ENCODE results near the gene ATP11A. TPM values are rescaled to one million over a fixed set of nuclear protein-coding genes. Genes with fewer than 3 reads are reported as not detected.

The ATP11A gene
- total RNA-seq, 1 donor from 2014 or later: 75.6 TPM

DNA sequence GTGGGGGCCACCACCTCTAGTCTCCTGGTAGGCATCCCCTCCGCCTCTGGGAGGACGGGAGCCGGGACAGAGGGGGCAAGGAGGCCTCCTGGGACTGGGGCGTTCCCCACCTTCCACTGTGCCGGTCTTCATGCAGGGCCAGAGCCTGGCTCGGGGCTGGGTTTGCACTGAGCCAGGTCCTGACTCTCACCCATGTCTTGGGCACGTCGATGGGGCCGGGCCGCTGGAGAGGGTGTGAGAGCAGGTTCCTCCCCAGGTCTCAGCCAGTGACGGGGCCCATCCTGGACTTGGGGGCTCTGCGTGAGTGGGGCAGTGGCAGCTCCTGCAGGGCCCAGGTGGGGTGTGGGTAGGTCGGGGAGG is 26.6 kb downstream of the ATP11A start:
- intact Hi-C loops (cut with DNase I): no loop called here
- ATAC-seq: no peak

DNA sequence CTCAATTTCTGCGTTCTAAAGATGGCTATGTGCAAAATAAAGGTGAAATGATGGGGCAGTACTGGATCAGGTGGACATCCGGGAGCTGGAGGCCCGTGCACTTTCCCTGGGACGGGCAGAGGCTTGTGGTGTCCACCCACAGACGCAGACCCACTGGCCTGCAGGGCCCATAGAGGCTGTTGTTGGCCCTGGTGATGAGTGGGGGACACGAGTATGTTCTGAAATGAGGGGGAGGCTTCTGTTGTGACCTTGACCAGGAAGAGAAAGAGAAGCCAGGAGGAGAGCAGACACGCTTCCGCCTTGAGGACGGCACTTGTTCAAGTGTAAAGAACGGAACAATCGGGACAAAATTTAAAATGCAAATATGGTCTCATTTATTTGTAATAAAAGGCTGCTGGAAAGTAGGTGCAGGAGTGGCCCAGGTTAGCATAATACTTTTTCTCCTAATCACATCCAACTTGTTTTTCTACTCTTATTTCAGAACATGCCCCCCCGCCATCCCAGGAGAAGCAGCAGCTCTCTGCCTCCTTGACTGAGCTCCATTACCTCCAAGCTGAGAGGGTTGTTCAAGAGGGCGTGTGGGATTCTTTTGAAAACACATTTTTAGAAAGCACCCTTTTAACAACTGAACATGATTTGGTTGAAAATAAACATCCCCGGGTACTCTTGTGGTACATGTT is 27.1 kb downstream of the ATP11A start:
- intact Hi-C loops (cut with DNase I): no loop called here
- no peak for ATAC-seq
- no peak for DNase-seq (ENCODE audit: low spot score)

More for the DNA sequence above, 26.6 kb downstream of the ATP11A start:
- DNase-seq (ENCODE audit: low spot score): peak; percentile 57

DNA sequence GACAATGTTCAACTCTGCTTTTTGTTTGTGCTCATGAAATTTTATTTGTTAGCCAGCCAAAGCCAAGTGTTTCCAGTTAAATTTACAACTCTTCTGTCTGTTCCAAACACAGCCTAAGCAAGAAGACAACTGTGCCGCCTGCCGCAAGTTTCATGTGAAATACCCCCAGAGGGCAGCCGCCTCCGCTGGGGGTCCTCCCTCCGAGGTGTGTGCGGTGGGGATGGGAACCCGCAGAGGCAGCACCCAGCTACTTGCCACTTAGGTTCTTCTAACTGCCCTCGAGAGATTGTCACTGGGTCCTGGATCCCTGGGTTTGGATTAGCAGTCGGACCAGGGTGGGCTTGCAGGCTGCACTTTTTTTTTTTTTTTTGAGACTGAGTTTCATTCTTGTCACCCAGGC is 28.5 kb downstream of the ATP11A start:
- peak; percentile 35 for DNase-seq (ENCODE audit: low spot score)
- no peak for ATAC-seq
- intact Hi-C loops (cut with DNase I): no loop called here

DNA sequence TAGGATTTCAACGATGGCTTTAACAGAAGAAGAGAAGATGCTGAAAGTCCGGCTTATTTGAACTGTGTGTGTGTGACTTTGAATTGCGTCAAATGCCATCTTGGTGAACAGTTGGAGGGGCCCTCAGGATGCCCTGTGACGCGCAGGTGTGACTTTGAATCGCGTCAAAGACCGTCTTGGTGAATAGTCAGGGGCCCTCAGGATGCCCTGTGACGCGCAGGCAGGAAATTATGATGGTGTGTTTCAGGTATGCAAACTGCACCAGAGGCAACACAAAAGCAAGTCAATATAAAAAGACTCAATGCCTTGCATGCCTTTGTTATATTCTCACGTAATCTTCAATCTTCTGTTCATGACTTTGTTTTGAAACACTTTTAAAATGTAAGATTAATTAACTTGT is 29.2 kb downstream of the ATP11A start:
- no peak for DNase-seq (ENCODE audit: low spot score)
- no peak for ATAC-seq
- intact Hi-C loops (cut with DNase I): no loop called here

DNA sequence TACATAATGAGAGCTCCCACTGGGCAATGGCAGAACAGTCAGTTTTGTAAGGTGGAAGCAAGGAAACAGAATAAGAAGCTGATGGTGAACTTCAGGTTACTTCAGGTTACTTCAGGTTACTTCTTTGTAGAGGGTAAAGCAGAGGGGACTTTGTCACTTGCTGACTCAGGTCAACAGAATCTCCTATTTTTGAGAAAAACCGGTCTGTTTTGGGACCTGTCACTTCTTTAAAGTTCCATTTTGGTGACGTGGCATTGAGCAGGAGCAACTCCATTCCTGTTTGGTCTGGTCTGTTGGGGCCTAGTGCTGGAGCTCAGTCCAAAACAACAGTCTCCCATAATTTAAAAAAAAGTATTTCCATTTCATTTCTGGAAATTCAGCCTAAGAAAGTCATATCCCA is 29.7 kb downstream of the ATP11A start:
- intact Hi-C loops (cut with DNase I): no loop called here
- no peak for ATAC-seq

DNA sequence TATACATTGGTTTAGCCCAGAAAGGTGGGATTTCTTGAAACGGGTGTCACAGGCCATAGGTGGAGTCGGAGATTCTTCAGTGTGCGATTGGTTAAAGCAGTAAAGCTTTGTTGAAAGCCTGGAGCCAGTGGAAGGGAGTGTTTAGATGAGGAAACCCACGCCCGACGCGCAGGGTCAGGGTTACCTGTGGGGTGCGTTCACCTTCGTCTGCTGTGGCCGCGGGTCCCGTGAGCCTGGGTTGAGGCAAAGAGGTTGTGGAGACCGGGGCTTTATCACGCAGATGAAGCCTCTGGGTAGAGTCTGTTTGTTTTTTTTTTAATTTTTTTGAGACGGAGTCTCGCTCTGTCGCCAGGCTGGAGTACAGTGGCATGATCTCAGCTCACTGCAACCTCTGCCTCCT is 30.4 kb downstream of the ATP11A start:
- DNase-seq (ENCODE audit: low spot score) (peak; percentile 55), ATAC-seq (no peak)
- intact Hi-C loops (cut with DNase I): no loop called here

More for the DNA sequence above, 29.7 kb downstream of the ATP11A start:
- DNase-seq (ENCODE audit: low spot score): no peak

DNA sequence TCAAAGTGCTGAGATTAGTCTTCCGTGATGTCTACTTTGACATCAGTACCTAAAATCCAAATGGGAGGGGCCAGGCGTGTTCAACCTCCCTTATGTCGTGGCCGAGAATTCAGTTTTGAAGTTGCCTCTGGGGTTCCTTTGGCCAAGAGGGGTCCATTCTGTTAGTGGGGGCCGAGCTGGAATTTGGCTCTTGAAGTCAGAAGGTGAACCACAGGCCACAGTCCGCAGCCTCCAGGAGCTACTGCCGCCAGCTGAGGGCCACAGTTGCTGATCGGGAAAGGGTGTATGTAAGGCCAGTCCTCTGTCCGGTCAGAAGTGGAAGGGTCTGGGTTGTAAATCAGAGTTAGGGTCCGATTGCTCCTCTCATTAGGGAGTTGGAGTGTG is 31.0 kb downstream of the ATP11A start:
- intact Hi-C loops (cut with DNase I): no loop called here
- DNase-seq (ENCODE audit: low spot score) (peak; percentile 52), ATAC-seq (no peak)

DNA sequence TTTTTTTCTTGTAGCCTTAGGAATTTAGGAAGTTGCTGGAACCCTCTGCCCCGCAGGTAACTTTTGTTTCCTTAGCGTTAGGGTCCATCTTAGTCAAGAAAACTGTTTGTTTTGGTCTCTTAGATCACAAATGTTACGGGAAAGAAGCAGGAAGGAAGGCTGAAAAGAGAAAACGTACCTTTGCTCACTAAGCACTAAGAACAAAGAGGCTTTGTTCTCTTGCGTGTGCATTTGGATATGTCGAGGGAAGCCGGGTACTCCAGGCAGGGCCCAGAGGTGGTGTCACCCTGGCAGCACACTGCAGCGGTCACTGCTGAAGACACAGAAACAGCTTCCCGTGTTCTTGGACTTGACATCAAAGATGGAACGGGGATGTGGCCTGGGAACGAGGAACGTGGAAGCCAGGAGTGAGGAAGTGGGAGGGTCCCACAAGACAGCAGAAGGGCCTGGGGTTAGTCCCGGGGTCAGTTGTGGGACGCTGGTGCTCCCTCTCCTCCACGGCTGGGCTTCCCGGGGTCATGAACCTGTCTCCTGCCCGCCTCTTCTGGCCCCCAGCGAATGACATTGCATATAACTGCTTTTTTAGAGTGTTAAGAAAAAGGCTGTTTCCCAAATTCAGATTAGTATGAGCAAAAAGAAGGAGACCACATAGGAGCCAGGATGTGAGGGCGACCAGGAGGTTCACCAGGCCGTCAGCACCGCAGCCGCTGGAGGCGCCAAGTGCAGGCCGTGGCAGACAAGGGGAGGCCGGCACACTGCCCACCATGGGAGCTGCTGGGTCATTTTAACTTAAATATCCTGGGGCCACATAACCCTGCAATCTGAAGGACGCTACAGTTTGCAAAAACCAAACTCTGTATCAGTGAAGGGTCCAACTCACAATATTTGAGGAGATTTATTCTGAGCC is 31.6 kb downstream of the ATP11A start:
- intact Hi-C loops (cut with DNase I): no loop called here
- DNase-seq (ENCODE audit: low spot score) (peak; percentile 45), ATAC-seq (peak; percentile 66)

DNA sequence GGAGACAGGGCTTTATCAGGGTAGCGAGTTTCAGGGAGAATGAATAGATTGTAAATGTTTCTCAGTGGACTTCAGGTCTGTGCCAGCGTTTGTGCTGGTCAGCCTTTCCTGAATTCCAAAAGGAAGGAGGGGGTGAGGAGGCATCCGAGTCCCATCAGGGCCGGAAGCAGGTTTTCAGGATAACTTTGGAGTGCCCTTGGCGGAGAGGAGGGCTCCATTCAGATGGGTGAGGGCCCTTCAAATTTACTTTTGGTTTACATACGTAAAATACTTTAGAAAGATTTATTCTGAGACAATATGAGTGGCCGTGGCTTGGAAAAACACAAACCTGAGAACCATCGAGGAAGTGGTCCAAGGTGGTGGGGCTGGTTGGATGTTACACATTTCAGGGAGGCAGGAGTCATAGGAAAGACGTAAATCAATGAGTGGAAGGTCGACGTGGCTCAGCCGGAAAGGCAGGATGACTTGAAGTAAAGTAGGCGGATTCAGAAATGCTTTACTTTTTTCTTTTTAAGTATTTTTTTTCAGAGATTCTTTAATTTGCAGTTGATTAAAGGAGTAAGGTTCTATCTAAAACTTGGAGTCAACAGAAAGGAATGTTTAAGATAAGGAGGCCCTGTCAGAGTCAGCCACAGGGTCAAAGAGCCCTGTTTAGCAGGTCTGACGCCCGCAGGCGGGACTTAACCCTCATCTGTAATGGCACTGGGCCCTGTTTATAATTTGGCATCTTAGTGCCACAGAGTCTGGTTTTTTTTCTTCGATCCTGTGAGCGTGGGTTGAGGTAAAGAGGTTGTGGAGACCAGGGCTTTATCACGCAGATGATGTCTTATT is 32.8 kb downstream of the ATP11A start:
- DNase-seq (ENCODE audit: low spot score): peak; percentile 50
- intact Hi-C loops (cut with DNase I): no loop called here

DNA sequence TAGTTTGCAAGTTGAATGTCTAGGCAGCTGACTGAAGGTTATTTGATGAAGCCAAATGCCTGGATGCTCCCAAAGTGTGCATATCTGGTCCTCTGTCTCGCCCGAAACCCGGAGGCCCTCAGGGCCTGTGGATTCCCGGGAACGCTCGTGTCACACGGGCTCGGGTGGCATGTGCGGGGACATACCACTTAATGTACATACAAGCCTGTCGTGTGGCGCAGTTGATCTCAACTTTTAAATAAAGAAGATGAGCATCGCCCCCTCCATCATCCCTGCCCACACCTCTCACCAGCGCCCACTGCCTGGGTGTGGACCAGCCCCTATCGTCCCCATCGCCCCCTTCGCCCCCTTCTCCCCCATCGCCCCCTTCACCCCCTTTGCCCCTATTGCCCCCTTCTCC is 33.9 kb downstream of the ATP11A start:
- ATAC-seq: no peak
- intact Hi-C loops (cut with DNase I): no loop called here
- DNase-seq (ENCODE audit: low spot score): peak; percentile 49

More for the DNA sequence above, 32.8 kb downstream of the ATP11A start:
- peak; percentile 14 for ATAC-seq

DNA sequence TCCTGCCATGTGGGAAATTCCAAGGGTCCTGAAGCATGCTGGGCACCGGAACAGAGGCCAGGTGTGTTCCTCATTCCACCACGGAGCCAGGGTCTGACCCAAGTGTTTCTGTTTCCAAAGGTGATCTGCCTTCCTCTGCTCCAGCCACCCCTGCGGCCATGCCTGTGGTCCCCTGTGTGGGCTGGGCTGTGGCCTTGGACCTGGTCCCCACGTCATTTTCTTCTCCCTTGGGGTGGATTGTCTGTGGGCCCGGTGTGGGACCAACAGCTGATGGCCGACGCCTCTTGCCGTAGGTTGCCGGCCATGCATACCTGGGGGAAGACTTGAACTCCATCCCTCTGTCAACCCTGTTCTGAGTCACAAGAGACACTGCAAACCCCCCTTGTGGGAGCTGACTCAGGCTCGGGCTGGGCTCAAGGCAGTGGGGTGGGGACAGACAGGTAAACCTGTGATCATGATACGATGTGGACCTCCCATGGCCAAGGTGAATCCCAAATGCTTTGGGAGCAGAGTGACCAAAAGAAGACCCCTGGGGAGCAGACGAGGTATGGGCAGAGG is 35.0 kb downstream of the ATP11A start:
- no peak for DNase-seq (ENCODE audit: low spot score)

DNA sequence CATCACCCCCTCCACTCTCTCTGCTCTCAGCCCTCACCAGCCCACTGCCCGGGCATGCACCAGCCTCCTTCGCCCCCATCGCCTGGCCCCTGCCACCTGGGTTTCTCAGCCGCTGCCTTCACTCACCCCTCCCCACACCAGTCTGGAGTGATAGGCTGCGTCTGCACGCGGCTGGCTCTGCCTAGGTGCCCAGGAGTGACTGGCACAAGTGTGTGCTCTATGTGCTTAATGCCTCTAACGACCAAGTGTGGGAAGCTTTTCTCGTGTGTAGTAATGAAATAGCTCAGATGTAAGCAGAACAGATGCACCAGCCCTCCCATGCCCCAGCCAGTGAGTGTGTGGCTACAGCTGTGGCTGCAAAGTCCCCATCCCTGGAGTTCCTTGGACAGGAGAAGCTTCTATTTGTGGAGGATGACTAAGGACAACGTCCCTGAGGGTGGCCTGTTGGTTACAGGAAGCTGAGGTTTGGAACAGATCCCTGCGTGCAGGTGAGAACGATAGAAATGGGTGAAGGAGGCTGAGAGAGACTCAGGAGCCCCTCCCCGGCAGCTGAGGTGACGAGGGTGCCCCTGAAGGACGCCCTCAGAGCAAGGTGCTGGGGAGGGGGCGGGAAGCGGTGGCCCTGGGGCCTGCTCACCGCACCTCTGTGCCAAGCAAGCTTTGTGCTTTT is 35.6 kb downstream of the ATP11A start:
- ATAC-seq (peak; percentile 13), DNase-seq (ENCODE audit: low spot score) (peak; percentile 50)
- intact Hi-C loops (cut with DNase I): no loop called here

More for the DNA sequence above, 35.0 kb downstream of the ATP11A start:
- no peak for ATAC-seq
- intact Hi-C loops (cut with DNase I): no loop called here

DNA sequence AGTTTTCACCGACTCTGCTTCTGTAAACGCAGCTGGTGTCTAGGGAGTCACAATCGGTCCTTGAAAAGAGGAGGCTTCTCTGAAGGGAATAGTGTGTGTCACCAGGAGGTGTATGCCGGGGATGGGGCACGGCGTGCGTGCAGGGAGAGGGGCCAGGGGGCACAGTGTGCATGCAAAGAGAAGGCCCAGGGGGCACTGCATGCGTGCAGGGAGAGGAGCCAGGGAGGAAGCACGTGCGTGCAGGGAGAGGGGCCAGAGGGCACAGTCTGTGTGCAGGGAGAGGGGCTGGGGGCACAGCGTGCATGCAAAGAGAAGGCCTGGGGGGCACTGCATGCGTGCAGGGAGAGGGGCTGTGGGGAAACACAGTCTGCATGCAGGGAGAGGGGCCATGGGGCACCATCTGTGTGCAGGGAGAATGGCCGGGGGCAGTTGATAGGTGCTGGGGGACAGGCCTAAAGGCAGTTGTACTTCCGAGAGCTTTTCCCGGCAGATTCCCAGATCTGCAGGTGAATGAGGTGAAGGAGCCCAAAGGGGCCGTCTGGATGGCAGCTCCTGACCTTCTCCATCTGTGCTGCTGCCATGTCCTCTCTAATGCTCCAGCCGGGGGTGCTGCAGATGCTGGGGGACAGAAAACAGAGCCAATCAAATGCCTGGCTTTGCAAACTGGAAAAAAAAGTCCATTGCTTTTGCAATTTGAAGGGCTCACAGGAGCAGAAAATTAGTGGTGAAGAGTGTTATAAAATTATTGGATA is 36.4 kb downstream of the ATP11A start:
- DNase-seq (ENCODE audit: low spot score) (peak; percentile 50), ATAC-seq (no peak)
- intact Hi-C loops (cut with DNase I): no loop called here

DNA sequence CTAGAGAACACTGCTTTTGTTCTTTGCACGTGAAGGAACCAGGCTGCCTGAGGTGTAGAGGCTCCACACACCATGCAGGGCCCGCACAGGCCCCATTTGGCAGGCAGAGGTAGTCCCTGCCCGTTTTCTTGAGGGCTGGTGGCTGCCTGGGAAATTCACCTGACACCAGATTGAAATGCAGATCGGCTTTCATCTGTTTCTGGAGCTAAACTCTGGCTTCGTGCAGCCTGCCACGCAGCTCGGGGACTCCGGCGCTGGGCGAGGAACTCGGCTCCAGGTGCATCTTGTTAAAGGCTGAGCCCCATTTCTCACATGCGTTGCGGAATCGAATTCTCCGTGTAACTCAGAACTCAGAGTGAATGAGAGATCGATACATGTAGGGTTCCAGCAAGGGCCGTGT is 37.7 kb downstream of the ATP11A start:
- peak; percentile 42 for DNase-seq (ENCODE audit: low spot score)
- intact Hi-C loops (cut with DNase I): no loop called here

DNA sequence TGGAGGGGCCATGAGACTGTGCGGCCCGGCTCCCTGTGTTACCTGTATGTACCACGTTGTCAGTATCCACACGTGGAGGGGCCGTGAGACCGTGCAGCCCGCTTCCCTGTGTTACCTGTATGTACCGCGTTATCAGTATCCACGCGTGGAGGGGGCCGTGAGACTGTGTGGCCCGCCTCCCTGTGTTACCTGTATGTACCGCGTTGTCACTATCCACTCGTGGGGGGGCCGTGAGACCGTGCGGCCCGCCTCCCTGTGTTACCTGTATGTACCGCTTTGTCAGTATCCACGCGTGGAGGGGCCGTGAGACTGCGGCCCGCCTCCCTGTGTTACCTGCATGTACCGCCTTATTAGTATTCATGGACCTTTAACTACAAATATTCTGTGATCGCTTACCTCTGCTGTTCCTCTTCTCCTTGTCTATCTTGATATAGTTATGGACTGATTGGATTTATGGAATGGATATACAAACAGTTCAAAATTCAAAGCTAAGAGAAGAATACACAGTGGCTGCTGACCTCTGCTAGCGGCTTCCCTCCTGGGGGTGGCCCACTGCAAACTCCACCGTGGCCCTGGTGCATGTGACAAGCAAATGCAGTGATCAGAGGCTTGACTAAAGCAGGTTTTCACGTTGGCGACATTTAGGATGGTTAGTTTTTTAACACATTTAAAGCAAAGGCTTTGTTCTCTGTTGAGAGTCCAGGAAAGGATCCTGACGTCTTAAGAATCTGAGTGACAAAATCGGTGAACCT is 38.7 kb downstream of the ATP11A start:
- intact Hi-C loops (cut with DNase I): no loop called here
- peak; percentile 48 for DNase-seq (ENCODE audit: low spot score)
- ATAC-seq: no peak

More for the DNA sequence above, 37.7 kb downstream of the ATP11A start:
- ATAC-seq: no peak

DNA sequence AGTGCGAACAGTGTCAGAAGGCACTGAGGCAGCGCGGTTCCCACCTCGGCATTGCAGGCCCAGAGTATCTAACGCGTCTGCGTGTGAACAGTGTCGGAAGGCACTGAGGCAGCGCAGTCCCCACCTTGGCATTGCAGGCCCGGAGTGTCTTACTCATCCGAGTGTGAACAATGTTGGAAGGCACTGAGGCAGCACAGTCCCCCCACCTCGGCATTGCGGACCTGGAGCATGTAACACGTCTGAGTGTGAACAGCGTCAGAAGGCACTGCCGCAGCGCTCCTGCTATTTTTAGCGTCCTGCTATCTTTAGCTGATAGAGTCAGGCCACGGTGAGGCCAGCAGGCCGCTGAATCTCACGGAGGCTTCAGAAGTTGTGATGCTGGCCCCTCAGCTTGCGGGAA is 39.6 kb downstream of the ATP11A start:
- ATAC-seq: no peak
- intact Hi-C loops (cut with DNase I): no loop called here

DNA sequence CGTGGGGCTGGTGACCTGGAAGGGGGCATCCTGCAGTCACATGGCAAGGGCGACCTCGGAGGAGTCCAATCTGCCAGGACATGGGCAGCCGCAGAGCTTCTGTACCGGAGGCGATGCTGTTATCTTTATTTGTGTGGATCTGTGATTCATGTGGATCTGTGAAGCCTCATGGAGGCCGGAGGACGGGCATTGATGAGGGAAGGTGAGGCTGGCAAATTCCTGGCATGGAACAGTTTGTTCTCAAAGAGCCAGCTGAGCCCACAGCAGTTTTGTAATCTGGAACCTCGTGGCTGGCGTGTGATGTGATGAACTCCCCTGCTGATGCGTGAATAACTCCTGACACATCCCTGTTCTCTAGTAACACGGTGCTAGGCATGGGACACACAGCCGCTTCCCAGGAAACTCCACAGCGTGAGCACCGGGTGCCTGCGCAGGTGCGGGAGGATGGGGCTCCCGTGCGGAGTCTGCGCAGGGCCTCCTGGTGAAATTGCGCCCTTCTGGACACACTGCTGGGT is 40.4 kb downstream of the ATP11A start:
- intact Hi-C loops (cut with DNase I): no loop called here
- peak; percentile 42 for DNase-seq (ENCODE audit: low spot score)
- no peak for ATAC-seq

More for the DNA sequence above, 39.6 kb downstream of the ATP11A start:
- peak; percentile 43 for DNase-seq (ENCODE audit: low spot score)
